SK-N-SH treated with all-trans-retinoic acid at 6 μM for 48 hours (cell line): ENCODE results near the gene MMAB.

Source experiments
- ATAC-seq: fragments of 200-7000 bp; cut with Tn5 transposase; 3 replicates; pipeline ENCODE4 v1.9.1; 2020; ENCODE audit warnings: mild to moderate bottlenecking, moderate library complexity
- ARNTL ChIP-seq: fragments of 450-650 bp; formaldehyde crosslinking; IDR thresholded peaks from 2 replicates; pipeline ENCODE4 v1.5.0; 2020; ENCODE audit warnings: low read depth, mild to moderate bottlenecking, moderate library complexity, borderline replicate concordance
- BACH2 ChIP-seq: fragments of 250-450 bp; sonication (Bioruptor Pico); IDR thresholded peaks from 2 replicates; pipeline ENCODE4 v1.9.0; 2021; ENCODE audit warnings: mild to moderate bottlenecking, borderline replicate concordance
- CSDC2 ChIP-seq: fragments of 250-450 bp; sonication (Bioruptor Pico); IDR thresholded peaks from 2 replicates; pipeline ENCODE4 v1.5.0; 2020; ENCODE audit warnings: mild to moderate bottlenecking, moderate library complexity
- CSRNP3 ChIP-seq: fragments of 250-450 bp; sonication (Bioruptor Pico); IDR thresholded peaks from 2 replicates; pipeline ENCODE4 v1.5.1; 2021; ENCODE audit warnings: mild to moderate bottlenecking, moderate library complexity
- ESRRG ChIP-seq: fragments of 250-450 bp; sonication (Bioruptor Pico); IDR thresholded peaks from 2 replicates; pipeline ENCODE4 v1.6.1; 2021; ENCODE audit warnings: mild to moderate bottlenecking
- GLIS3 ChIP-seq: fragments of 250-450 bp; sonication (Bioruptor Pico); IDR thresholded peaks from 2 replicates; pipeline ENCODE4 v1.5.0; 2020; ENCODE audit warnings: mild to moderate bottlenecking, moderate library complexity
- ISL1 ChIP-seq: fragments of 250-450 bp; sonication (Bioruptor Pico); IDR thresholded peaks from 2 replicates; pipeline ENCODE4 v2.1.2; 2022; ENCODE audit warnings: mild to moderate bottlenecking, moderate library complexity
- PATZ1 ChIP-seq: fragments of 250-450 bp; sonication (Bioruptor Pico); IDR thresholded peaks from 2 replicates; pipeline ENCODE4 v1.8.0; 2020; ENCODE audit warnings: mild to moderate bottlenecking, moderate library complexity, borderline replicate concordance
- RARB ChIP-seq: fragments of 250-450 bp; sonication (Bioruptor Pico); IDR thresholded peaks from 2 replicates; pipeline ENCODE4 v1.8.0; 2021; ENCODE audit warnings: mild to moderate bottlenecking, moderate library complexity
- SNAI2 ChIP-seq: fragments of 250-450 bp; sonication (Bioruptor Pico); IDR thresholded peaks from 2 replicates; pipeline ENCODE4 v1.5.0; 2020; ENCODE audit warnings: mild to moderate bottlenecking, moderate library complexity
- TCF4 ChIP-seq: fragments of 250-450 bp; sonication (Bioruptor Pico); IDR thresholded peaks from 2 replicates; pipeline ENCODE4 v1.8.0; 2021; ENCODE audit warnings: mild to moderate bottlenecking, moderate library complexity, borderline replicate concordance
- TSHZ2 ChIP-seq: fragments of 250-450 bp; sonication (Bioruptor Pico); IDR thresholded peaks from 2 replicates; pipeline ENCODE4 v1.5.0; 2020; ENCODE audit warnings: mild to moderate bottlenecking, moderate library complexity
- ZFP3 ChIP-seq: fragments of 250-450 bp; sonication (Bioruptor Pico); IDR thresholded peaks from 2 replicates; pipeline ENCODE4 v1.5.0; 2020; ENCODE audit warnings: mild to moderate bottlenecking, moderate library complexity
- ZFP30 ChIP-seq: fragments of 450-650 bp; formaldehyde crosslinking; IDR thresholded peaks from 2 replicates; pipeline ENCODE4 v1.5.0; 2022; ENCODE audit warnings: mild to moderate bottlenecking, moderate library complexity
- ZNF565 ChIP-seq: fragments of 450-650 bp; formaldehyde crosslinking; conservative IDR thresholded peaks from 2 replicates; pipeline ENCODE4 v1.5.0; 2020; ENCODE audit warnings: low read depth, mild to moderate bottlenecking, moderate library complexity
- ZNF70 ChIP-seq: fragments of 450-650 bp; formaldehyde crosslinking; IDR thresholded peaks from 2 replicates; pipeline ENCODE4 v1.5.0; 2020; ENCODE audit warnings: mild to moderate bottlenecking, moderate library complexity
- ZNF8 ChIP-seq: fragments of 450-650 bp; formaldehyde crosslinking; IDR thresholded peaks from 2 replicates; pipeline ENCODE4 v1.5.0; 2020; ENCODE audit warnings: mild to moderate bottlenecking, moderate library complexity

The MMAB gene

GRCh38 chr12:109600995-109601394 is 27.7 kb upstream of the MMAB start:
- TF ChIP-seq TCF4 (CRISPR knock-in tag) (no peak), ZNF70 (CRISPR knock-in tag) (no peak), SNAI2 (CRISPR knock-in tag) (no peak), ZNF565 (CRISPR knock-in tag) (no peak), GLIS3 (CRISPR knock-in tag) (no peak), ZFP3 (no peak), ZFP30 (CRISPR knock-in tag) (no peak), TSHZ2 (CRISPR knock-in tag) (no peak), ZNF8 (CRISPR knock-in tag) (no peak)
- no peak for ATAC-seq

- no peak for TF ChIP-seq ESRRG (CRISPR knock-in tag)
- TF ChIP-seq SNAI2 (CRISPR knock-in tag), result no peak
- TF ChIP-seq GLIS3 (CRISPR knock-in tag), result no peak
These were observed 27.2 kb upstream of the MMAB start for GRCh38 chr12:109600481-109600880.

GRCh38 chr12:109599087-109599486 is 25.8 kb upstream of the MMAB start:
- no peak for TF ChIP-seq ZNF8 (CRISPR knock-in tag)
- TF ChIP-seq BACH2, result no peak
- no peak for TF ChIP-seq PATZ1 (CRISPR knock-in tag)
- TF ChIP-seq ISL1 (CRISPR knock-in tag), result no peak
- ATAC-seq, result no peak

More at GRCh38 chr12:109600481-109600880, 27.2 kb upstream of the MMAB start:
- no peak for ATAC-seq

GRCh38 chr12:109598428-109598854 is 25.1 kb upstream of the MMAB start:
- TF ChIP-seq TSHZ2 (CRISPR knock-in tag) (no peak), PATZ1 (CRISPR knock-in tag) (no peak), RARB (no peak), CSDC2 (CRISPR knock-in tag) (no peak), ZNF8 (CRISPR knock-in tag) (no peak), ISL1 (CRISPR knock-in tag) (no peak), CSRNP3 (no peak), ARNTL (CRISPR knock-in tag) (no peak)
- ATAC-seq, result no peak; the same call in 2 of the 3 replicates
